Measurements from ENCODE around the gene CGNL1. TPM values are rescaled to one million over a fixed set of nuclear protein-coding genes. Genes with fewer than 3 reads are reported as not detected.

CGNL1 gene
- total RNA-seq, 4 donors from 2014 or later, result 5.7 to 22.9 (median 14.5) TPM

GRCh38 chr15:57385923-57386390, 9.7 kb downstream of the CGNL1 start:
- intact Hi-C loops (cut with DNase I; ENCODE audit: low total_unique reads), result no loop called here
- peak in 1 of 2 donors; percentile 29 for DNase-seq (ENCODE audit: low spot score in 2 of 2)
- no peak for TF ChIP-seq POLR2A (IDR thresholded peaks at IDR 0.05)
- TF ChIP-seq, protein P1, sequence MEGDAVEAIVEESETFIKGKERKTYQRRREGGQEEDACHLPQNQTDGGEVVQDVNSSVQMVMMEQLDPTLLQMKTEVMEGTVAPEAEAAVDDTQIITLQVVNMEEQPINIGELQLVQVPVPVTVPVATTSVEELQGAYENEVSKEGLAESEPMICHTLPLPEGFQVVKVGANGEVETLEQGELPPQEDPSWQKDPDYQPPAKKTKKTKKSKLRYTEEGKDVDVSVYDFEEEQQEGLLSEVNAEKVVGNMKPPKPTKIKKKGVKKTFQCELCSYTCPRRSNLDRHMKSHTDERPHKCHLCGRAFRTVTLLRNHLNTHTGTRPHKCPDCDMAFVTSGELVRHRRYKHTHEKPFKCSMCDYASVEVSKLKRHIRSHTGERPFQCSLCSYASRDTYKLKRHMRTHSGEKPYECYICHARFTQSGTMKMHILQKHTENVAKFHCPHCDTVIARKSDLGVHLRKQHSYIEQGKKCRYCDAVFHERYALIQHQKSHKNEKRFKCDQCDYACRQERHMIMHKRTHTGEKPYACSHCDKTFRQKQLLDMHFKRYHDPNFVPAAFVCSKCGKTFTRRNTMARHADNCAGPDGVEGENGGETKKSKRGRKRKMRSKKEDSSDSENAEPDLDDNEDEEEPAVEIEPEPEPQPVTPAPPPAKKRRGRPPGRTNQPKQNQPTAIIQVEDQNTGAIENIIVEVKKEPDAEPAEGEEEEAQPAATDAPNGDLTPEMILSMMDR (IDR thresholded peaks at IDR 0.05), result no peak
- H3K4me3 ChIP-seq (ENCODE audit: low read depth, poor library complexity, severe bottlenecking), result no peak overlapping the region
- WGBS, 2 donors, result 83 to 85% methylated on average over 7 of the region's 7 CpGs

- intact Hi-C loops (cut with DNase I; ENCODE audit: low total_unique reads), result no loop called here
- TF ChIP-seq POLR2A (IDR thresholded peaks at IDR 0.05), result no peak
- TF ChIP-seq, protein P1 (IDR thresholded peaks at IDR 0.05), result no peak
- no peak overlapping the region for H3K4me3 ChIP-seq (ENCODE audit: low read depth, poor library complexity, severe bottlenecking)
- DNase-seq (ENCODE audit: low spot score in 2 of 2), result no peak
- whole genome bisulfite sequencing, 2 donors, result 79 to 89% methylated on average over 4 of the region's 4 CpGs
These were observed 10.7 kb downstream of the CGNL1 start for GRCh38 chr15:57386976-57387375.

- intact Hi-C loops (cut with DNase I; ENCODE audit: low total_unique reads), result no loop called here
- 72 to 77% methylated on average over 3 of the region's 3 CpGs for WGBS, 2 donors
These were observed 11.3 kb downstream of the CGNL1 start for GRCh38 chr15:57387564-57388076.

GRCh38 chr15:57388464-57388863, 12.2 kb downstream of the CGNL1 start:
- intact Hi-C loops (cut with DNase I; ENCODE audit: low total_unique reads), result no loop called here
- H3K4me3 ChIP-seq (ENCODE audit: low read depth, poor library complexity, severe bottlenecking), result no peak overlapping the region
- peak in 1 of 2 donors; percentile 66 for DNase-seq (ENCODE audit: low spot score in 2 of 2)
- TF ChIP-seq, protein P1 (IDR thresholded peaks at IDR 0.05), result no peak
- no peak for TF ChIP-seq POLR2A (IDR thresholded peaks at IDR 0.05)
- WGBS, 2 donors, result 62 to 70% methylated on average over 6 of the region's 6 CpGs

More at GRCh38 chr15:57387564-57388076, 11.3 kb downstream of the CGNL1 start:
- H3K4me3 ChIP-seq (ENCODE audit: low read depth, poor library complexity, severe bottlenecking), result no peak overlapping the region
- DNase-seq (ENCODE audit: low spot score in 2 of 2), result peak in 1 of 2 donors; percentile 68
- TF ChIP-seq POLR2A (IDR thresholded peaks at IDR 0.05), result no peak
- TF ChIP-seq, protein P1 (IDR thresholded peaks at IDR 0.05), result no peak

- DNase-seq (ENCODE audit: low spot score in 2 of 2), result peak in 1 of 2 donors; percentile 79
- H3K4me3 ChIP-seq (ENCODE audit: low read depth, poor library complexity, severe bottlenecking), result no peak overlapping the region
- intact Hi-C loops (cut with DNase I; ENCODE audit: low total_unique reads), result no loop called here
- no peak for TF ChIP-seq POLR2A (IDR thresholded peaks at IDR 0.05)
- TF ChIP-seq, protein P1 (IDR thresholded peaks at IDR 0.05), result no peak
- 81% methylated on average over 4 of the region's 4 CpGs for WGBS, 2 donors
These were observed 13.7 kb downstream of the CGNL1 start for GRCh38 chr15:57389991-57390390.

GRCh38 chr15:57390583-57390982, 14.3 kb downstream of the CGNL1 start:
- no peak overlapping the region for H3K4me3 ChIP-seq (ENCODE audit: low read depth, poor library complexity, severe bottlenecking)
- WGBS, 2 donors, result 83 to 89% methylated on average over 8 of the region's 8 CpGs
- peak in 1 of 2 donors; percentile 69 for DNase-seq (ENCODE audit: low spot score in 2 of 2)
- TF ChIP-seq POLR2A (IDR thresholded peaks at IDR 0.05), result no peak
- TF ChIP-seq, protein P1 (IDR thresholded peaks at IDR 0.05), result no peak
- intact Hi-C loops (cut with DNase I; ENCODE audit: low total_unique reads), result no loop called here

All from lower leg skin (tissue), 4 donors.